ENCODE data around the gene SP2. TPM values are rescaled to one million over a fixed set of nuclear protein-coding genes. Genes with fewer than 3 reads are reported as not detected.

The SP2 gene
- total and polyA plus RNA-seq, 2 of the 13 experiments (the other 11 are each of a cell fraction or from before 2014, with no cell fraction given) = 1.4 to 4.8 TPM

- TF ChIP-seq AKNA (CRISPR knock-in tag; IDR thresholded peaks at IDR 0.05; ENCODE audit: borderline replicate concordance) (no peak), ZNF333 (CRISPR knock-in tag; IDR thresholded peaks at IDR 0.05; ENCODE audit: borderline replicate concordance) (no peak), NONO (IDR thresholded peaks at IDR 0.05) (no peak), NONO (CRISPR knock-in tag; conservative IDR thresholded peaks at IDR 0.05) (no peak), ZNF710 (CRISPR knock-in tag; IDR thresholded peaks at IDR 0.05; ENCODE audit: borderline replicate concordance) (no peak), ZNF574 (CRISPR knock-in tag; IDR thresholded peaks at IDR 0.05) (no peak), RARA (CRISPR knock-in tag; IDR thresholded peaks at IDR 0.05) (0 out of 2 replicates have a peak, but pooled peaks have one; percentile 13), KLF6 (CRISPR knock-in tag; IDR thresholded peaks at IDR 0.05) (0 out of 2 replicates have a peak, but pooled peaks have one; percentile 64), NFYC (CRISPR knock-in tag; IDR thresholded peaks at IDR 0.05) (peak; percentile 16; the same call in 1 of the 2 replicates), MAX (IDR thresholded peaks at IDR 0.05) (no peak), SOX6 (IDR thresholded peaks at IDR 0.05) (no peak), SOX6 (CRISPR knock-in tag; IDR thresholded peaks at IDR 0.05) (no peak), ZNF256 (CRISPR knock-in tag; conservative IDR thresholded peaks at IDR 0.05) (no peak), TARDBP (CRISPR knock-in tag; IDR thresholded peaks at IDR 0.05) (no peak), ZNF10 (CRISPR knock-in tag; IDR thresholded peaks at IDR 0.05; ENCODE audit: borderline replicate concordance, low read depth) (no peak), U2AF1 (optimal IDR thresholded peaks at IDR 0.05; ENCODE audit: low read depth, low read length) (no peak), ZFP36L1 (CRISPR knock-in tag; IDR thresholded peaks at IDR 0.05) (0 out of 2 replicates have a peak, but pooled peaks have one; percentile 47), STAG1 (CRISPR knock-in tag; IDR thresholded peaks at IDR 0.05) (no peak), MBD4 (IDR thresholded peaks at IDR 0.05; ENCODE audit: borderline replicate concordance, low read length) (no peak), MZF1 (CRISPR knock-in tag; IDR thresholded peaks at IDR 0.05; ENCODE audit: borderline replicate concordance) (no peak), ZNF101 (CRISPR knock-in tag; IDR thresholded peaks at IDR 0.05; ENCODE audit: borderline replicate concordance, low read depth) (no peak), CEBPG (CRISPR knock-in tag; IDR thresholded peaks at IDR 0.05) (peak; percentile 53; the same call in 1 of the 2 replicates)
These were observed 70.1 kb downstream of the SP2 start (continued) for GRCh38 chr17:47966079-47966519.

All from HepG2 (cell line).